HEK293T (cell line): ENCODE results near the gene ADAMTSL2.

Experiments
- ARNT ChIP-seq: fragments of 450-650 bp; IDR thresholded peaks from 2 replicates; pipeline ENCODE4 v1.6.1; 2017; ENCODE audit warnings: mild to moderate bottlenecking
- BHLHE40 ChIP-seq: fragments of 450-650 bp; IDR thresholded peaks from 2 replicates; pipeline ENCODE4 v1.6.1; 2016; ENCODE audit warnings: mild to moderate bottlenecking, moderate library complexity, borderline replicate concordance
- ELF4 ChIP-seq: fragments of 450-650 bp; IDR thresholded peaks from 2 replicates; pipeline ENCODE4 v1.6.1; 2017; ENCODE audit warnings: antibody characterized with exemption
- FOXA1 ChIP-seq: fragments of 450-650 bp; IDR thresholded peaks from 2 replicates; pipeline ENCODE4 v1.6.1; 2016; ENCODE audit warnings: mild to moderate bottlenecking
- FOXK2 ChIP-seq: fragments of 450-650 bp; IDR thresholded peaks from 2 replicates; pipeline ENCODE4 v1.6.1; 2016; ENCODE audit warnings: mild to moderate bottlenecking
- FOXM1 ChIP-seq: fragments of 450-650 bp; IDR thresholded peaks from 2 replicates; pipeline ENCODE4 v1.6.1; 2017; ENCODE audit warnings: mild to moderate bottlenecking, borderline replicate concordance
- L3MBTL2 ChIP-seq: fragments of 450-650 bp; conservative IDR thresholded peaks from 2 replicates; pipeline ENCODE4 v1.6.1; 2016; ENCODE audit warnings: mild to moderate bottlenecking
- NFRKB ChIP-seq: fragments of 450-650 bp; IDR thresholded peaks from 2 replicates; pipeline ENCODE4 v1.6.1; 2016; ENCODE audit warnings: mild to moderate bottlenecking, moderate library complexity
- SP1 ChIP-seq: fragments of 450-650 bp; IDR thresholded peaks from 2 replicates; pipeline ENCODE4 v1.6.1; 2017
- SUZ12 ChIP-seq: fragments of 450-650 bp; IDR thresholded peaks from 2 replicates; pipeline ENCODE4 v1.6.1; 2016; ENCODE audit warnings: mild to moderate bottlenecking
- TARDBP ChIP-seq: fragments of 450-650 bp; IDR thresholded peaks from 2 replicates; pipeline ENCODE4 v1.6.1; 2016
- ZNF384 ChIP-seq: fragments of 450-650 bp; IDR thresholded peaks from 2 replicates; pipeline ENCODE4 v1.6.1; 2016
- TF ChIP-seq, protein P1 (sequence below): fragments of 450-650 bp; IDR thresholded peaks from 2 replicates; pipeline ENCODE4 v1.6.1; 2016

DNA sequence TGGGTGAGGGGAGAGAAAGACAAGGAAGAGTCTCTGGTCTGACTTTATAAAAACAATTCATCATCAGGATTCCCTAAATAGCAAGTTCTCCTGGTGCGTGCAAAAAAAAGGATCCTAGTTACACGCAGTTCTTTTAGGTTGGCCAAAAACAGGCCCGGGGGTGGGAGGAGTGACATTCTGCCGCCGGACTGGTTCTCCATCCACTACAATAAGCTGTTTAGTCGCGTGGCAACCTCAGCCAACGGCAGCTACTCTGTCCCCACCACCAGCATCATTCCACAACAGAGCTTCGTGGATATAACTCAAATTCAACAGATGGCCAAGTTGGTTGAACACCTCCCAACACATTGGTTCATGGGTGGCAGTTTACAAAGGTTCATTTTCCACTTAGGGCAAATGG lies 77.5 kb downstream of the ADAMTSL2 start:
- TF ChIP-seq, protein P1, sequence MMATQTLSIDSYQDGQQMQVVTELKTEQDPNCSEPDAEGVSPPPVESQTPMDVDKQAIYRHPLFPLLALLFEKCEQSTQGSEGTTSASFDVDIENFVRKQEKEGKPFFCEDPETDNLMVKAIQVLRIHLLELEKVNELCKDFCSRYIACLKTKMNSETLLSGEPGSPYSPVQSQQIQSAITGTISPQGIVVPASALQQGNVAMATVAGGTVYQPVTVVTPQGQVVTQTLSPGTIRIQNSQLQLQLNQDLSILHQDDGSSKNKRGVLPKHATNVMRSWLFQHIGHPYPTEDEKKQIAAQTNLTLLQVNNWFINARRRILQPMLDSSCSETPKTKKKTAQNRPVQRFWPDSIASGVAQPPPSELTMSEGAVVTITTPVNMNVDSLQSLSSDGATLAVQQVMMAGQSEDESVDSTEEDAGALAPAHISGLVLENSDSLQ, result no peak
- no peak for TF ChIP-seq TARDBP
- TF ChIP-seq ELF4, result no peak
- no peak for TF ChIP-seq SP1
- TF ChIP-seq FOXA1, result no peak
- no peak for TF ChIP-seq FOXM1
- TF ChIP-seq ZNF384, result no peak
- no peak for TF ChIP-seq BHLHE40
- no peak for TF ChIP-seq ARNT
- TF ChIP-seq SUZ12, result no peak
- no peak for TF ChIP-seq FOXK2
- no peak for TF ChIP-seq NFRKB
- TF ChIP-seq L3MBTL2, result no peak
